Body of pancreas (tissue), 4 donors: ENCODE results near the gene TGM2. TPM values are rescaled to one million over a fixed set of nuclear protein-coding genes. Genes with fewer than 3 reads are reported as not detected.

Experiments
- ATAC-seq: fragments of 150-250 bp; one replicate; pipeline ENCODE4 v1.9.1; 2016
- DNase-seq, 4 donors: peaks; one replicate each; pipeline ENCODE4 v3.0.0-alpha.2; 2019
- H3K27ac ChIP-seq, 4 donors: fragments of 200-600 bp; sonication (generic); 1 replicate in 3 of 4; 2 replicates in 1 of 4; pipeline versions ENCODE4 v1.5.1 to v1.6.1; 2016 to 2019; ENCODE audit warnings: mild to moderate bottlenecking in 1 of 4, mixed read lengths in 1 of 4, moderate library complexity in 1 of 4
- H3K27me3 ChIP-seq, 2 donors: fragments of 200-600 bp; sonication (generic); one replicate each; pipeline ENCODE4 v1.6.0; 2016; ENCODE audit warnings: mild to moderate bottlenecking in 1 of 2
- H3K36me3 ChIP-seq, 2 donors: fragments of 200-600 bp; sonication (generic); replicated peaks in 1 of 2; 2 replicates each; pipeline ENCODE4 v1.5.1; 2016; ENCODE audit warnings: low read depth in 2 of 2; ENCODE audit not compliant: insufficient read depth in 1 of 2
- H3K4me1 ChIP-seq: fragments of 200-600 bp; sonication (generic); one replicate; pipeline ENCODE4 v1.6.0; 2016
- H3K4me3 ChIP-seq, 2 donors: fragments of 200-600 bp; sonication (generic); 1 replicate in 1 of 2; 2 replicates in 1 of 2; pipeline ENCODE4 v1.5.1; 2016 to 2019
- H3K9me3 ChIP-seq, 3 donors: fragments of 200-600 bp; sonication (generic); 1 replicate in 2 of 3; 2 replicates in 1 of 3; pipeline ENCODE4 v1.5.1; 2016
- POLR2A ChIP-seq, 3 donors: fragments of 450-650 bp; IDR thresholded peaks; one replicate each; pipeline ENCODE4 v1.6.1; 2016; ENCODE audit warnings: antibody characterized with exemption in 3 of 3, mild to moderate bottlenecking in 2 of 3
- WGBS, 2 donors: methylation state at CpG; one replicate each; pipeline ENCODE4 v1.1.5; 2017; 5-methylcytosine and 5-hydroxymethylcytosine counted together
- intact Hi-C: fragments of 100-400 bp; cut with DNase I; formaldehyde crosslinking; loops from one replicate; pipeline ENCODE4 v1.15.1; 2023
- total RNA-seq, 2 donors: library from RNA; depleted of rRNA; stranded (reverse); fragments of >200 nt; gene quantifications; one replicate each; pipeline ENCODE4 v1.1.0, GENCODE V29; 2016
- TF ChIP-seq, protein P1 (sequence below), 7 experiments: fragments of 450-650 bp in 4 of 7; fragments of 200-600 bp in 3 of 7; sonication (generic) in 3 of 7; IDR thresholded peaks; one replicate each; pipeline ENCODE4 v1.5.1; 2016 to 2019; ENCODE audit warnings: antibody characterized with exemption in 7 of 7

TGM2 gene
- total RNA-seq, 2 donors from 2014 or later = 17.1 to 27.5 TPM

DNA sequence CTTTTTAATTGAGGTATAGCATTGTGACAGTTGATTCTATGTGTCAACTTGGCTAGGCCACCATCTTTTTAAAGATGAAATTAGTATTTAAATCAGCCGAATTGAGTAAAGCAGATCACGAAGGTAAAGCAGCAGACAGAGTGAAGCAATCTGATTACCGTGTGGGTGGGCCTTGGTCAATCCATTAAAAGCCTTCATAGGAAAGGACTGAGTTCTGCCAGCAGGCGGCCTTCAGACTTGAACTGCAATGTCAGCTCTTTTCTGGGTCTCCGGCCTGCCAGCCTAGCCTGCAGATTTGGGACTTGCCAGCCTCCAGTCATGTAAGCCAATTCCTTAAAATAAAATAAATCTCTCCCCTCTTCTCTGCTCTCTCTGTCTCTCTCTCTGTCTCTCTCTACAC is 22.4 kb upstream of the TGM2 start:
- WGBS, 2 donors = 53 to 61% methylated on average over 5 of the region's 5 CpGs
- no peak for DNase-seq
- no peak for TF ChIP-seq POLR2A (IDR thresholded peaks at IDR 0.05)
- TF ChIP-seq, protein P1, sequence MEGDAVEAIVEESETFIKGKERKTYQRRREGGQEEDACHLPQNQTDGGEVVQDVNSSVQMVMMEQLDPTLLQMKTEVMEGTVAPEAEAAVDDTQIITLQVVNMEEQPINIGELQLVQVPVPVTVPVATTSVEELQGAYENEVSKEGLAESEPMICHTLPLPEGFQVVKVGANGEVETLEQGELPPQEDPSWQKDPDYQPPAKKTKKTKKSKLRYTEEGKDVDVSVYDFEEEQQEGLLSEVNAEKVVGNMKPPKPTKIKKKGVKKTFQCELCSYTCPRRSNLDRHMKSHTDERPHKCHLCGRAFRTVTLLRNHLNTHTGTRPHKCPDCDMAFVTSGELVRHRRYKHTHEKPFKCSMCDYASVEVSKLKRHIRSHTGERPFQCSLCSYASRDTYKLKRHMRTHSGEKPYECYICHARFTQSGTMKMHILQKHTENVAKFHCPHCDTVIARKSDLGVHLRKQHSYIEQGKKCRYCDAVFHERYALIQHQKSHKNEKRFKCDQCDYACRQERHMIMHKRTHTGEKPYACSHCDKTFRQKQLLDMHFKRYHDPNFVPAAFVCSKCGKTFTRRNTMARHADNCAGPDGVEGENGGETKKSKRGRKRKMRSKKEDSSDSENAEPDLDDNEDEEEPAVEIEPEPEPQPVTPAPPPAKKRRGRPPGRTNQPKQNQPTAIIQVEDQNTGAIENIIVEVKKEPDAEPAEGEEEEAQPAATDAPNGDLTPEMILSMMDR (IDR thresholded peaks at IDR 0.05) = no peak

GRCh38 chr20:38186788-38187221 is 21.7 kb upstream of the TGM2 start:
- 42 to 55% methylated on average over 5 of the region's 5 CpGs for WGBS, 2 donors
- Histone ChIP-seq H3K4me3 (no peak overlapping the region), H3K4me1 (no peaks in the 10 kb centered on the region), H3K36me3 (no peaks in the 10 kb centered on the region), H3K27ac (no peak overlapping the region), H3K9me3 (no peaks in the 10 kb centered on the region), H3K27me3 (no peaks in the 10 kb centered on the region)
- no peak for ATAC-seq
- no peak for DNase-seq
- intact Hi-C loops = no loop called here
- TF ChIP-seq, protein P1 (IDR thresholded peaks at IDR 0.05) = no peak
- no peak for TF ChIP-seq POLR2A (IDR thresholded peaks at IDR 0.05)

More for the DNA sequence above, 22.4 kb upstream of the TGM2 start:
- no peak overlapping the region for H3K27ac ChIP-seq
- ATAC-seq = no peak
- intact Hi-C loops = no loop called here
- no peaks in the 10 kb centered on the region for H3K27me3 ChIP-seq
- H3K4me3 ChIP-seq = no peak overlapping the region
- no peaks in the 10 kb centered on the region for H3K9me3 ChIP-seq
- no peaks in the 10 kb centered on the region for H3K4me1 ChIP-seq
- H3K36me3 ChIP-seq = no peaks in the 10 kb centered on the region

- ATAC-seq = no peak
- Histone ChIP-seq H3K27me3 (no peaks in the 10 kb centered on the region), H3K36me3 (no peaks in the 10 kb centered on the region), H3K4me3 (no peak overlapping the region), H3K4me1 (no peaks in the 10 kb centered on the region), H3K27ac (no peak overlapping the region), H3K9me3 (no peaks in the 10 kb centered on the region)
- WGBS, 2 donors = 50 to 60% methylated on average over 8 of the region's 8 CpGs
- DNase-seq = no peak
- intact Hi-C loops = no loop called here
- TF ChIP-seq, protein P1 (IDR thresholded peaks at IDR 0.05) = no peak
- TF ChIP-seq POLR2A (IDR thresholded peaks at IDR 0.05) = no peak
These were observed 19.0 kb upstream of the TGM2 start for GRCh38 chr20:38184101-38184500.

- no peaks in the 10 kb centered on the region for H3K27me3 ChIP-seq
- no peaks in the 10 kb centered on the region for H3K9me3 ChIP-seq
- no peaks in the 10 kb centered on the region for H3K36me3 ChIP-seq
- DNase-seq = no peak
- TF ChIP-seq POLR2A (IDR thresholded peaks at IDR 0.05) = no peak
- TF ChIP-seq, protein P1 (IDR thresholded peaks at IDR 0.05) = no peak
- H3K4me3 ChIP-seq = no peak overlapping the region
- no peaks in the 10 kb centered on the region for H3K4me1 ChIP-seq
- no peak for ATAC-seq
- WGBS, 2 donors = 94 to 95% methylated on average over 3 of the region's 3 CpGs
- intact Hi-C loops = no loop called here
- no peak overlapping the region for H3K27ac ChIP-seq
These were observed 16.9 kb upstream of the TGM2 start for GRCh38 chr20:38181971-38182370.

DNA sequence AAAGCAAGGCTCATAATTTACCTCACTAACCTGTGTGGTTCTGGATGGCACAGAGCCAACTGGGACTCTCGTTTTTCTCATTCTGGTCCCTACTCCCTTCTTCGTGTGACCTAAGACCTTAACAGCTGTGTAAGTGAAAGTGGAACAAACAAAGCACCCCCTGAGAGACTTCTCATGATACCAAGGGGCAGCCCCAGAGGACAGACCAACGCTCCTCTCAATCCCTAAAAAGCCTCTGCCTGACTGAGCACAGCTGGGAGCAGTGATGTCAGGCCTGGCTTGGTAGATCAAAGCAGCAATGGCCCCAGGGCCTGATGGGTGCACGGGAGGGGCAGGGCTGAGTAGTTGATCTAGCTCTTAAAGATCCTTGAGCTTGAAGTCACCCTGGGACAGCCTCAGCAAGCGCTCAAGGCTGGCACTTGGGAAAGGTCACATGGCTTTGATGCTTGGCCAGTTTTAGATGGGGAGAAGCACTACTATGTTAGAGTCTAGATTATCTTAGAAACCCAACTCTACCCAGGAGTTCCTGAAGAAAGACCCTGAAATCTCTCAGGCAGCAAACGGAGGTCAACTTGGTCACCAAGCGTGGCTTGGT is 16.2 kb upstream of the TGM2 start:
- no peaks in the 10 kb centered on the region for H3K27me3 ChIP-seq
- TF ChIP-seq, protein P1 (IDR thresholded peaks at IDR 0.05) = no peak
- TF ChIP-seq POLR2A (IDR thresholded peaks at IDR 0.05) = no peak
- H3K36me3 ChIP-seq = no peaks in the 10 kb centered on the region
- no peak for DNase-seq
- no peak for ATAC-seq
- H3K9me3 ChIP-seq = no peaks in the 10 kb centered on the region
- 85 to 87% methylated on average over 7 of the region's 7 CpGs for WGBS, 2 donors
- no peak overlapping the region for H3K4me3 ChIP-seq
- intact Hi-C loops = no loop called here
- H3K4me1 ChIP-seq = no peaks in the 10 kb centered on the region
- H3K27ac ChIP-seq = no peak overlapping the region
